Mucosa of descending colon (tissue), 3 donors: ENCODE results near the gene ZHX3. TPM values are rescaled to one million over a fixed set of nuclear protein-coding genes. Genes with fewer than 3 reads are reported as not detected.

Source experiments
- ATAC-seq: fragments of 200-7000 bp; cut with Tn5 transposase; one replicate; pipeline ENCODE4 v1.9.1; 2020; ENCODE audit warnings: mild to moderate bottlenecking, moderate library complexity
- DNase-seq, 3 donors: peaks; one replicate each; pipeline ENCODE4 v3.0.0-alpha.2; 2020
- H3K36me3 ChIP-seq: fragments of 200-600 bp; one replicate; pipeline ENCODE4 v1.8.0; 2021; ENCODE audit warnings: low read depth, mild to moderate bottlenecking
- H3K4me1 ChIP-seq: fragments of 200-600 bp; one replicate; pipeline ENCODE4 v1.8.0; 2021; ENCODE audit warnings: low read depth, mild to moderate bottlenecking
- H3K4me3 ChIP-seq: fragments of 200-600 bp; one replicate; pipeline ENCODE4 v1.8.0; 2021; ENCODE audit warnings: mild to moderate bottlenecking
- H3K9me3 ChIP-seq: fragments of 200-600 bp; one replicate; pipeline ENCODE4 v1.8.0; 2021; ENCODE audit warnings: mild to moderate bottlenecking
- intact Hi-C, 2 donors: fragments of 100-400 bp; cut with DNase I in 1 of 2; cut with micrococcal nuclease in 1 of 2; formaldehyde crosslinking; loops; one replicate each; pipeline versions ENCODE4 v1.11.0 to v1.11.1; 2022; cut with DNase I, micrococcal nuclease
- total RNA-seq, 3 donors: library from RNA; stranded (reverse); fragmentation: NEBNext Ultra II Directional in 2 of 3; extraction: Animal tissue kit (Norgen Biotek cat#: 25700) in 2 of 3; gene quantifications; one replicate each; pipeline versions ENCODE4 v1.2.1 to v1.2.4, GENCODE V29; 2021 to 2023
- TF ChIP-seq, protein P1 (sequence below): fragments of 200-600 bp; IDR thresholded peaks from one replicate; pipeline ENCODE4 v1.8.0; 2022; ENCODE audit warnings: antibody characterized with exemption, mild to moderate bottlenecking
- donor health status: DM: no; HTN: no; CAD: no; lungs with moderate emphysema.
- donor health status: DM: no; HTN: no; CAD: no.
- donor health status: DM: no; HTN: yes; CAD: no.

Gene ZHX3
- total RNA-seq, 3 donors from 2014 or later: 24.5 to 84.5 (median 32.8) TPM

DNA sequence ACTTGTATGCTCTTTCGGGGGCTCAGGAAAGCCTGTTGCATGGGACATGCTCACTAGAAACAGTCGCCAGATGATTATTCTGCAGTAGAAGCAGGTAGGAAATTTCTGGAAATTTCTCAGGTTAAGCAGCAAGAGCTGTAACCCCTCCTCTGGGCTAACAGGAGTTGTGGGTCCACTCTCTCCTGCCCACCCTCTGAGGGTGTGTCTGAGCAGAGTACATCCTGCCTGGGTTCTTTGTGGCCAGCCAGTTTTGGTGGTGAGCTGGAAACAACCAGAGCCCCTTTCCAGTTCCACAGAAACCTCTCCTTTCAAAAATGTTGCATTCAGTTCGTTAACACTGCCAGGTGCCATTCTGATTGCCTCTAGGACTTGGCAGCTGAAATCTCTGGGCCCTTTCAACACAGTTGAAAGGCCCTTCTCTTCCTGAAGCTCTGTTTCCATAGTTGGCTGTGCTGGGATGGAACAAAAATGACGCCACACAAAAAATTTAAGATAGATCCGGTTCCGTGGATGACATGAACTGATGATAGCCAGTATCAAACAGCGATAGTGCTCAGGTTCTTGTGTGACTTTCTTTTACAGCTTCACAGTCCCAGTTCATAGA lies 141.7 kb downstream of the ZHX3 start:
- TF ChIP-seq, protein P1, sequence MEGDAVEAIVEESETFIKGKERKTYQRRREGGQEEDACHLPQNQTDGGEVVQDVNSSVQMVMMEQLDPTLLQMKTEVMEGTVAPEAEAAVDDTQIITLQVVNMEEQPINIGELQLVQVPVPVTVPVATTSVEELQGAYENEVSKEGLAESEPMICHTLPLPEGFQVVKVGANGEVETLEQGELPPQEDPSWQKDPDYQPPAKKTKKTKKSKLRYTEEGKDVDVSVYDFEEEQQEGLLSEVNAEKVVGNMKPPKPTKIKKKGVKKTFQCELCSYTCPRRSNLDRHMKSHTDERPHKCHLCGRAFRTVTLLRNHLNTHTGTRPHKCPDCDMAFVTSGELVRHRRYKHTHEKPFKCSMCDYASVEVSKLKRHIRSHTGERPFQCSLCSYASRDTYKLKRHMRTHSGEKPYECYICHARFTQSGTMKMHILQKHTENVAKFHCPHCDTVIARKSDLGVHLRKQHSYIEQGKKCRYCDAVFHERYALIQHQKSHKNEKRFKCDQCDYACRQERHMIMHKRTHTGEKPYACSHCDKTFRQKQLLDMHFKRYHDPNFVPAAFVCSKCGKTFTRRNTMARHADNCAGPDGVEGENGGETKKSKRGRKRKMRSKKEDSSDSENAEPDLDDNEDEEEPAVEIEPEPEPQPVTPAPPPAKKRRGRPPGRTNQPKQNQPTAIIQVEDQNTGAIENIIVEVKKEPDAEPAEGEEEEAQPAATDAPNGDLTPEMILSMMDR: no peak
- Histone ChIP-seq H3K36me3 (peaks cover 4% of the 10 kb centered on the region), H3K4me3 (no peak overlapping the region), H3K4me1 (peaks cover 4% of the 10 kb centered on the region), H3K9me3 (no peaks in the 10 kb centered on the region)
- intact Hi-C loops: loop anchor here in 1 of 2 donors (10.0 kb wide), 1 partner anchor 159 kb away; no protein-coding TSS in a partner anchor
- ATAC-seq: no peak
- no peak for DNase-seq

DNA sequence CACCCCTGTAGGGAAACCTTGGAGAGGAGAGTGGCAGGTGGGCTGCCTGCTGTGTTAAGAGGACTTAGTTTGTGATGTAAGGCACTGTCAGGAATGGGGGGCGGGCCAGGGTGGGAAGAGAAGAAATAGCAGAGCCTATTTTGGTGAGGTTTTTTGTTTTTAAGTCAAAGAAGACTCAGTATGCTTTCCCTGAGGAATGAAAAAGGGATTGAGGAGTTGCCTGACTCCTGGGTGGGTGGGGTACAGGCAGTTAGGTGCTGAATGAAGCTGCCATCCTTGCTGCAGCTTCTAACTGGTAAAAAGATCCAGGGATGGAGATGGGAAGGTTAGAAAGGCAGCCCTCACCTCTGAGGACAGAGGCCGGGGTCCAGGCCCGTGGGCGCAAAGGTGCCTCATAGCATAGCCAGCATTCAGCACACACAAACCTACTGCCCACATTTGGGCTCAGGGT lies 142.3 kb downstream of the ZHX3 start:
- DNase-seq (no peak), ATAC-seq (no peak)
- no peak overlapping the region for H3K4me3 ChIP-seq
- TF ChIP-seq, protein P1: no peak
- H3K36me3 ChIP-seq: peaks cover 4% of the 10 kb centered on the region
- peaks cover 4% of the 10 kb centered on the region for H3K4me1 ChIP-seq
- intact Hi-C loops: loop anchor here in 1 of 2 donors (10.0 kb wide), 1 partner anchor 160 kb away; no protein-coding TSS in a partner anchor
- H3K9me3 ChIP-seq: no peaks in the 10 kb centered on the region

DNA sequence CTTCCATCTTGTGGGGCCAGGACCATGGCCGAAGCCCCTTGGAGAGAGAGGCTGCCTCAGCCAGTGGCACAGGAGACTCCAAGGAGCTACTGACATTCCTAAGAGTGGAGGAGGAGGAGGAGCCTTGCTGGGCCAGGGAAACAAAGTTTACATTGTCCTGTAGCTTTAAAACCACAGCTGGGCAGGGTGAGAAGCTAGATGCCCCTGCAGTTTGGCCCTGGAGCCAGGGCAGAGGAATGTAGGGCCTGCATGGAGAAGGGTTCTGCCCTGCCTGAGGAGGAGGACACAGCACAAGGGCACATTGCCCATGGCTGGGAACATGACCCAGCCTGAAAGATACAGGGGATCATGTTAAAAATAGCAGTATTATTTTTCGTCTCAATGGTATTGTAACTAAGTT lies 142.7 kb downstream of the ZHX3 start:
- Histone ChIP-seq H3K36me3 (peaks cover 4% of the 10 kb centered on the region), H3K4me3 (no peak overlapping the region), H3K4me1 (peaks cover 4% of the 10 kb centered on the region), H3K9me3 (no peaks in the 10 kb centered on the region)
- no peak for ATAC-seq
- intact Hi-C loops: loop anchor here (5.0 to 10.0 kb wide), 2 partner anchors 58 to 160 kb away; no protein-coding TSS in a partner anchor
- TF ChIP-seq, protein P1: no peak
- DNase-seq: no peak

DNA sequence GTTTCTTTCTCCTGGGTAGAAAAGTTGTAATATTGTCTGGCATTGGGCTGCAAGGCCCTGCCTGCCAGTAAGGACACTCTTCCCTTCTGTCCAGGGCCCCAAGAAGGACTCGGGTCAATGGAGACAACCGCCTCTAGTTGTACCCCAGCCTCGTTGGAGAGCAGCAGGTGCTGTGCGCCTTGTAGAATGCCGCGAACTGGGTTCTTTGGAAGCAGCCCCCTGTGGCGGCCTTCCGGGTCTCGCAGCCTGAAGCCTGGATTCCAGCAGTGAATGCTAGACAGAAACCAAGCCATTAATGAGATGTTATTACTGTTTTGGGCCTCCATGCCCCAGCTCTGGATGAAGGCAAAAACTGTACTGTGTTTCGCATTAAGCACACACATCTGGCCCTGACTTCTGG lies 143.2 kb downstream of the ZHX3 start:
- Histone ChIP-seq H3K4me3 (no peak overlapping the region), H3K36me3 (peaks cover 4% of the 10 kb centered on the region), H3K9me3 (no peaks in the 10 kb centered on the region), H3K4me1 (peaks cover 4% of the 10 kb centered on the region)
- ATAC-seq: no peak
- DNase-seq: no peak
- TF ChIP-seq, protein P1: no peak
- intact Hi-C loops: loop anchor here (5.0 to 10.0 kb wide), 2 partner anchors 58 to 160 kb away; no protein-coding TSS in a partner anchor

DNA sequence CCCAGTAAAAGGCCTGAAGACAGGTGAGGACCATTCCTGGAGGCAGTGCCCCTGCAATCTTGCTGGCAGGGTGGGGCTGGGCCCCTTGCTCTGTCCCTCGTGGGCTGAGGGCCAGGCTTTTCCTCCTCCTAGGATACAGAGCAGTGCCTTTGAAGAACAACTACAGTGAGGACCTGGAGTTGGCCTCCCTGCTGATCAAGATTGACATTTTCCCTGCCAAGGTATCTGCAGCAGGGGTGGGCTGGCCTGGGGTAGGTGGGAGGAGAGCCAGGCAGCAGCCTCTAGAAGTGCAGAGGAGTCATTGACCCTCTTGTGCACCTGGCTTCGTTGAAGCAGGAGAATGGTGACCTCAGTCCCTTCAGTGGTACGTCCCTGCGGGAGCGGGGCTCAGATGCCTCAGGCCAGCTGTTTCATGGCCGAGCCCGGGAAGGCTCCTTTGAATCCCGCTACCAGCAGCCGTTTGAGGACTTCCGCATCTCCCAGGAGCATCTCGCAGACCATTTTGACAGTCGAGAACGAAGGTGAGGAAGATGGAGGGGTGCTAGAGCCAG lies 143.7 kb downstream of the ZHX3 start:
- peaks cover 4% of the 10 kb centered on the region for H3K36me3 ChIP-seq
- H3K9me3 ChIP-seq: no peaks in the 10 kb centered on the region
- DNase-seq (no peak), ATAC-seq (no peak)
- H3K4me3 ChIP-seq: no peak overlapping the region
- TF ChIP-seq, protein P1: no peak
- H3K4me1 ChIP-seq: peaks cover 4% of the 10 kb centered on the region
- intact Hi-C loops: loop anchor here (2.0 to 10.0 kb wide), 3 partner anchors 58 to 165 kb away; no protein-coding TSS in a partner anchor
